SU-DHL-6 (cell line): ENCODE results near the gene CLDN19.
A peak's percentile ranks its signal among the peaks of the same experiment; 100 is the strongest.

Experiments used
- H2AFZ ChIP-seq: fragments of 200-600 bp; sonication (generic); 2 replicates; pipeline ENCODE4 v1.6.1; 2014; ENCODE audit warnings: low read depth, mild to moderate bottlenecking, moderate library complexity, mixed read lengths, antibody characterized with exemption, low read length; ENCODE audit not compliant: severe bottlenecking
- H3F3A ChIP-seq: fragments of 200-600 bp; shearing (Covaris generic); 2 replicates; pipeline ENCODE4 v1.6.0; 2016; ENCODE audit warnings: antibody characterized with exemption, mild to moderate bottlenecking; ENCODE audit not compliant: insufficient read depth
- H3K27ac ChIP-seq: fragments of 200-600 bp; sonication (generic); 2 replicates; pipeline ENCODE4 v1.5.1; 2016; ENCODE audit warnings: low read depth, mild to moderate bottlenecking, low read length, moderate library complexity, mixed read lengths
- H3K27me3 ChIP-seq: fragments of 200-600 bp; sonication (generic), shearing (Covaris generic); 2 replicates; pipeline ENCODE4 v1.6.0; 2014; ENCODE audit warnings: mild to moderate bottlenecking, low read length
- H3K36me3 ChIP-seq: fragments of 200-600 bp; sonication (generic); 2 replicates; pipeline ENCODE4 v1.6.1; 2014; ENCODE audit warnings: mild to moderate bottlenecking, low read length, mixed read lengths
- H3K4me2 ChIP-seq: fragments of 300-600, 200-600 bp; shearing (Covaris generic), sonication (generic); 2 replicates; pipeline ENCODE4 v1.6.0; 2014; ENCODE audit warnings: low read length, low read depth, mild to moderate bottlenecking; ENCODE audit not compliant: poor library complexity, severe bottlenecking
- H3K4me3 ChIP-seq: fragments of 200-600 bp; sonication (generic); 2 replicates; pipeline ENCODE4 v1.5.1; 2014; ENCODE audit warnings: antibody characterized with exemption, low read length, mild to moderate bottlenecking, mixed read lengths; ENCODE audit not compliant: insufficient read depth, poor library complexity, severe bottlenecking
- H3K79me2 ChIP-seq: fragments of 200-600 bp; sonication (generic); 2 replicates; pipeline ENCODE4 v1.6.1; 2014; ENCODE audit warnings: mild to moderate bottlenecking, low read length, moderate library complexity; ENCODE audit not compliant: insufficient read depth
- H3K9ac ChIP-seq: fragments of 200-600 bp; sonication (generic); 2 replicates; pipeline ENCODE4 v1.7.0; 2014; ENCODE audit warnings: mild to moderate bottlenecking, low read length
- H3K9me2 ChIP-seq: fragments of 200-600 bp; sonication (generic); replicated peaks from 2 replicates; pipeline ENCODE4 v1.6.1; 2014; ENCODE audit warnings: low read length; ENCODE audit not compliant: insufficient read depth
- H3K9me3 ChIP-seq: fragments of 200-600 bp; sonication (generic); 2 replicates; pipeline ENCODE4 v1.6.1; 2014; ENCODE audit warnings: low read length, mixed read lengths; ENCODE audit not compliant: insufficient read depth
- H4K20me1 ChIP-seq: fragments of 200-600 bp; sonication (generic); 2 replicates; pipeline ENCODE4 v1.6.1; 2014; ENCODE audit warnings: low read depth, mild to moderate bottlenecking, antibody characterized with exemption, low read length, moderate library complexity, mixed read lengths
- CTCF ChIP-seq: fragments of 200-600 bp; sonication (generic); IDR thresholded peaks from one replicate; pipeline ENCODE4 v1.5.1; 2017; ENCODE audit warnings: antibody characterized with exemption, mild to moderate bottlenecking, low read length, moderate library complexity; ENCODE audit not compliant: insufficient read depth, poor library complexity, severe bottlenecking
- EZH2phosphoT487 ChIP-seq: fragments of 200-600 bp; sonication (generic), shearing (Covaris generic); conservative IDR thresholded peaks from 2 replicates; pipeline ENCODE4 v1.6.1; 2018; ENCODE audit warnings: mild to moderate bottlenecking, antibody characterized with exemption, low read length, moderate library complexity, mixed read lengths

CLDN19 gene

GRCh38 chr1:42765832-42766740 lies 26.1 kb upstream of the CLDN19 start:
- peak overlapping the region; percentile 77 for H3K4me3 ChIP-seq
- H3K27me3 ChIP-seq, result no peaks in the 10 kb centered on the region
- peaks cover 4% of the 10 kb centered on the region; the same call in 1 of the 2 replicates for H4K20me1 ChIP-seq
- peak overlapping the region; percentile 68 for H3K4me2 ChIP-seq
- H3F3A ChIP-seq, result no peaks in the 10 kb centered on the region
- peak overlapping the region; percentile 88 for H3K9ac ChIP-seq
- H3K27ac ChIP-seq, result no peak overlapping the region; the same call in 1 of the 2 replicates
- peak overlapping the region; percentile 81 for H2AFZ ChIP-seq
- no peaks in the 10 kb centered on the region for H3K9me2 ChIP-seq
- H3K9me3 ChIP-seq, result no peaks in the 10 kb centered on the region
- H3K36me3 ChIP-seq, result no peaks in the 10 kb centered on the region
- peaks cover 50% of the 10 kb centered on the region for H3K79me2 ChIP-seq
- no peak for TF ChIP-seq EZH2phosphoT487
- no peak for TF ChIP-seq CTCF

- TF ChIP-seq CTCF (no peak), EZH2phosphoT487 (no peak)
- H2AFZ ChIP-seq, result no peak overlapping the region
- no peaks in the 10 kb centered on the region for H3K9me3 ChIP-seq
- H3K9me2 ChIP-seq, result no peaks in the 10 kb centered on the region
- no peaks in the 10 kb centered on the region for H3K27me3 ChIP-seq
- peaks cover 4% of the 10 kb centered on the region; the same call in 1 of the 2 replicates for H4K20me1 ChIP-seq
- H3K4me2 ChIP-seq, result peak overlapping the region; percentile 68
- H3K4me3 ChIP-seq, result peak overlapping the region; percentile 77
- no peak overlapping the region for H3K9ac ChIP-seq
- H3K27ac ChIP-seq, result no peak overlapping the region
- no peaks in the 10 kb centered on the region for H3K36me3 ChIP-seq
- no peaks in the 10 kb centered on the region for H3F3A ChIP-seq
- peaks cover 42% of the 10 kb centered on the region for H3K79me2 ChIP-seq
Measured at GRCh38 chr1:42765269-42765668, 25.2 kb upstream of the CLDN19 start.

GRCh38 chr1:42762269-42762668 lies 22.2 kb upstream of the CLDN19 start:
- Histone ChIP-seq H3K4me3 (no peak overlapping the region), H3K9me3 (no peaks in the 10 kb centered on the region), H3K27ac (no peak overlapping the region), H3F3A (0 out of 2 replicates have a peak, but pooled peaks cover 3% of the 10 kb centered on the region), H3K9ac (no peak overlapping the region), H2AFZ (no peak overlapping the region), H3K9me2 (no peaks in the 10 kb centered on the region), H3K27me3 (no peaks in the 10 kb centered on the region), H3K79me2 (peaks cover 18% of the 10 kb centered on the region; the same call in 1 of the 2 replicates), H4K20me1 (peaks cover 4% of the 10 kb centered on the region; the same call in 1 of the 2 replicates), H3K36me3 (peaks cover 4% of the 10 kb centered on the region), H3K4me2 (no peak overlapping the region)
- TF ChIP-seq CTCF (no peak), EZH2phosphoT487 (no peak)
